IMR-90 (cell line): ENCODE measurements around the gene PALM3. TPM values are rescaled to one million over a fixed set of nuclear protein-coding genes. Genes with fewer than 3 reads are reported as not detected.
"Not testable (repeated sequence)": the region's sequence is repeated elsewhere in the genome, so short reads cannot be mapped to it uniquely, and the experiment has no call there.

Experiments used
- ATAC-seq: fragments of 200-7000 bp; cut with Tn5 transposase; 2 replicates; pipeline ENCODE4 v1.9.1; 2020; ENCODE audit warnings: low read depth, mild to moderate bottlenecking, moderate library complexity
- BruUV-seq: library from RNA; stranded (reverse); fragments of 400-500 nt; replicated peaks from 2 replicates; lab custom pipeline; 2021; lab: Mats Ljungman, UMichigan
- CTCF ChIA-PET: fragments of 300-600 bp; formaldehyde crosslinking; extraction: SDS; loops from one replicate; lab custom pipeline; 2021; ENCODE audit warnings: antibody characterized with exemption; lab: Yijun Ruan, JAX
- POLR2A ChIA-PET: fragments of 300-600 bp; sonication (Branson Sonifier 250); formaldehyde crosslinking; loops from one replicate; lab custom pipeline; 2022; ENCODE audit warnings: antibody characterized with exemption; ENCODE audit not compliant: unreplicated experiment; lab: Charles Lee
- DNase-seq: peaks from one replicate; pipeline ENCODE4 v3.0.0; 2013
- H2AFZ ChIP-seq: replicated peaks from 2 replicates; pipeline ENCODE3; 2013; ENCODE audit warnings: low read length, mild to moderate bottlenecking; ENCODE audit not compliant: poor library complexity
- H2AK5ac ChIP-seq: 2 replicates; pipeline ENCODE4 v1.6.1; 2013; ENCODE audit warnings: low read depth, low read length, inconsistent platforms
- H2AK9ac ChIP-seq: replicated peaks from 2 replicates; pipeline ENCODE3; 2013; ENCODE audit warnings: mild to moderate bottlenecking, low read depth, low read length, moderate library complexity; ENCODE audit not compliant: poor library complexity
- H2BK120ac ChIP-seq: 2 replicates; pipeline ENCODE4 v1.6.1; 2013; ENCODE audit warnings: low read depth, low read length, inconsistent platforms
- H2BK15ac ChIP-seq: 3 replicates; pipeline ENCODE4 v1.6.1; 2013; ENCODE audit warnings: low read depth, low read length, inconsistent platforms
- H2BK20ac ChIP-seq: 2 replicates; pipeline ENCODE4 v1.6.1; 2013; ENCODE audit warnings: low read depth, mild to moderate bottlenecking, inconsistent platforms, low read length, moderate library complexity
- H2BK5ac ChIP-seq: 2 replicates; pipeline ENCODE4 v1.6.1; 2013; ENCODE audit warnings: mild to moderate bottlenecking, low read depth, low read length, inconsistent platforms; ENCODE audit not compliant: poor library complexity, severe bottlenecking
- H3K14ac ChIP-seq: replicated peaks from 2 replicates; pipeline ENCODE4 v1.6.1; 2013; ENCODE audit warnings: low read depth, low read length, inconsistent platforms
- H3K18ac ChIP-seq: 2 replicates; pipeline ENCODE4 v1.6.1; 2013; ENCODE audit warnings: low read depth, low read length, control low read depth
- H3K23ac ChIP-seq: 2 replicates; pipeline ENCODE4 v1.6.1; 2013; ENCODE audit warnings: low read depth, low read length, inconsistent platforms
- H3K27ac ChIP-seq: 2 replicates; pipeline ENCODE4 v1.5.1; 2013; ENCODE audit warnings: mild to moderate bottlenecking, control low read depth, low read length; ENCODE audit not compliant: insufficient read depth
- H3K27me3 ChIP-seq: 2 replicates; pipeline ENCODE4 v1.6.1; 2013; ENCODE audit warnings: low read length; ENCODE audit not compliant: control insufficient read depth, insufficient read depth
- H3K36me3 ChIP-seq: 2 replicates; pipeline ENCODE4 v1.6.1; 2013; ENCODE audit warnings: low read length, mixed read lengths; ENCODE audit not compliant: control insufficient read depth, insufficient read depth
- H3K4ac ChIP-seq: 2 replicates; pipeline ENCODE4 v1.6.1; 2013; ENCODE audit warnings: low read depth, low read length, inconsistent platforms
- H3K4me1 ChIP-seq: 2 replicates; pipeline ENCODE4 v1.6.1; 2013; ENCODE audit warnings: low read length, mixed read lengths; ENCODE audit not compliant: control insufficient read depth, insufficient read depth
- H3K4me2 ChIP-seq: 2 replicates; pipeline ENCODE4 v1.6.1; 2013; ENCODE audit warnings: low read depth, mild to moderate bottlenecking, control low read depth, low read length, moderate library complexity
- H3K4me3 ChIP-seq: 2 replicates; pipeline ENCODE4 v1.5.1; 2013; ENCODE audit warnings: low read depth, mild to moderate bottlenecking, control low read depth, low read length, moderate library complexity; ENCODE audit not compliant: insufficient read depth
- H3K56ac ChIP-seq: 2 replicates; pipeline ENCODE4 v1.6.1; 2013; ENCODE audit warnings: low read length, inconsistent platforms; ENCODE audit not compliant: insufficient read depth; ENCODE audit errors: extremely low read depth
- H3K79me1 ChIP-seq, 2 experiments: 2 replicates each; pipeline ENCODE4 v1.6.1; 2013; ENCODE audit warnings: low read length in 2 of 2, inconsistent platforms in 1 of 2, low read depth in 1 of 2
- H3K9ac ChIP-seq: 2 replicates; pipeline ENCODE4 v1.6.1; 2013; ENCODE audit warnings: low read depth, low read length, control low read depth
- H3K9me1 ChIP-seq: 2 replicates; pipeline ENCODE4 v1.6.1; 2013; ENCODE audit warnings: low read length, inconsistent platforms; ENCODE audit not compliant: insufficient read depth
- H3K9me3 ChIP-seq: 2 replicates; pipeline ENCODE4 v1.6.1; 2013; ENCODE audit warnings: low read length; ENCODE audit not compliant: control insufficient read depth, insufficient read depth
- H4K20me1 ChIP-seq: 2 replicates; pipeline ENCODE4 v1.6.1; 2013; ENCODE audit warnings: low read length, inconsistent platforms; ENCODE audit not compliant: insufficient read depth
- H4K5ac ChIP-seq: 2 replicates; pipeline ENCODE4 v1.6.1; 2013; ENCODE audit warnings: mild to moderate bottlenecking, low read depth, low read length, control low read depth
- H4K8ac ChIP-seq, 2 experiments: 2 replicates each; pipeline ENCODE4 v1.6.1; 2013; ENCODE audit warnings: low read depth in 2 of 2, low read length in 2 of 2, control low read depth in 1 of 2, inconsistent platforms in 1 of 2
- H4K91ac ChIP-seq: 2 replicates; pipeline ENCODE4 v1.6.1; 2013; ENCODE audit warnings: low read depth, low read length, inconsistent platforms; ENCODE audit not compliant: insufficient read depth
- WGBS, 2 experiments: methylation state at CpG; one replicate each; pipeline versions ENCODE4 v1.1.5 to v1.1.7; 2013; ENCODE audit warnings: missing lambda C conversion rate in 2 of 2; ENCODE audit not compliant: insufficient read length in 1 of 2; ENCODE audit errors: extremely low coverage in 2 of 2; 5-methylcytosine and 5-hydroxymethylcytosine counted together
- dilution Hi-C: fragments of 300-500 bp; cut with HindIII; formaldehyde crosslinking; loops from one replicate; pipeline ENCODE4 v1.14.3; 2018; ENCODE audit warnings: low sequenced_read_pairs; ENCODE audit not compliant: unreplicated experiment
- in situ Hi-C: fragments of 300-500 bp; cut with MboI; formaldehyde crosslinking; loops from 3 replicates; pipeline ENCODE4 v1.14.3; 2019; ENCODE audit warnings: low sequenced_read_pairs, inconsistent platforms, mixed read lengths
- intact Hi-C: fragments of 100-400 bp; cut with micrococcal nuclease; formaldehyde crosslinking; loops from 2 replicates; pipeline ENCODE4 v1.10.0; 2022
- polyA plus RNA-seq, 3 experiments: library from polyadenylated mRNA; depleted of rRNA; stranded (reverse); fragments of >200 nt; gene quantifications; 2 replicates each; pipeline ENCODE4 v1.2.3, GENCODE V29; 2012; ENCODE audit warnings: low replicate concordance in 1 of 3
- total RNA-seq: library from RNA; depleted of rRNA; stranded (reverse); fragments of >200 nt; gene quantifications from 2 replicates; pipeline ENCODE4 v1.2.3, GENCODE V29; 2012

PALM3 gene
- total and polyA plus RNA-seq, 2 of the 4 experiments (the other 2 are of a cell fraction): 0.18 to 0.84 TPM

GRCh38 chr19:14019739-14020138, 42.1 kb downstream of the PALM3 start:
- H3K79me1 ChIP-seq, H2AFZ ChIP-seq, H2BK20ac ChIP-seq, H3K14ac ChIP-seq, H3K9me1 ChIP-seq, H3K27ac ChIP-seq, H2BK5ac ChIP-seq, dilution Hi-C loops, H3K4ac ChIP-seq, H2BK120ac ChIP-seq, H4K5ac ChIP-seq, H3K18ac ChIP-seq, H3K9ac ChIP-seq, DNase-seq, intact Hi-C loops, H4K8ac ChIP-seq, ATAC-seq, H3K4me3 ChIP-seq, H3K23ac ChIP-seq, H3K56ac ChIP-seq, H3K9me3 ChIP-seq, H4K20me1 ChIP-seq, H3K27me3 ChIP-seq, H2BK15ac ChIP-seq, BruUV-seq, H2AK9ac ChIP-seq, H2AK5ac ChIP-seq, H3K4me2 ChIP-seq, H4K91ac ChIP-seq, H3K4me1 ChIP-seq, in situ Hi-C loops, H3K36me3 ChIP-seq: not testable (repeated sequence)
- CTCF ChIA-PET: interaction anchor here (1.1 kb wide), 1 partner anchor 24 kb away, joined by 4 read pairs; no protein-coding TSS in a partner anchor
- POLR2A ChIA-PET: interaction anchor here (0.6 kb wide), 1 partner anchor 578 kb away, joined by 3 read pairs; no protein-coding TSS in a partner anchor
- no CpG with 5 or more reads among the region's 3 CpGs for WGBS, 2 experiments
